ENCODE results near the gene BCL11B. TPM values are rescaled to one million over a fixed set of nuclear protein-coding genes. Genes with fewer than 3 reads are reported as not detected.

Gene BCL11B
- total RNA-seq, 1 donor from 2014 or later: 27.0 TPM

- DNase-seq: peak; percentile 16
These were observed 138.1 kb downstream of the BCL11B start for GRCh38 chr14:99133636-99134515.

GRCh38 chr14:99132821-99133635, 139.0 kb downstream of the BCL11B start:
- no peak for DNase-seq

- peak; percentile 9 for DNase-seq
These were observed 140.2 kb downstream of the BCL11B start for GRCh38 chr14:99131632-99132271.

- no peak for DNase-seq
These were observed 142.0 kb downstream of the BCL11B start for GRCh38 chr14:99129998-99130397.

- no peak for DNase-seq
These were observed 142.7 kb downstream of the BCL11B start for GRCh38 chr14:99129211-99129696.

- no peak for DNase-seq
These were observed 143.8 kb downstream of the BCL11B start for GRCh38 chr14:99128185-99128584.

- DNase-seq: no peak
These were observed 144.3 kb downstream of the BCL11B start for GRCh38 chr14:99127651-99128167.

- no peak for DNase-seq
These were observed 146.2 kb downstream of the BCL11B start for GRCh38 chr14:99125616-99126431.

- no peak for DNase-seq
These were observed 146.9 kb downstream of the BCL11B start for GRCh38 chr14:99125113-99125512.

GRCh38 chr14:99124482-99125105, 147.4 kb downstream of the BCL11B start:
- no peak for DNase-seq

- DNase-seq: no peak
These were observed 148.7 kb downstream of the BCL11B start for GRCh38 chr14:99123208-99123870.

GRCh38 chr14:99122521-99123125, 149.4 kb downstream of the BCL11B start:
- DNase-seq: no peak

- no peak for DNase-seq
These were observed 150.6 kb downstream of the BCL11B start for GRCh38 chr14:99121319-99121875.

- no peak for DNase-seq
These were observed 151.3 kb downstream of the BCL11B start for GRCh38 chr14:99120526-99121318.

GRCh38 chr14:99119554-99120525, 152.2 kb downstream of the BCL11B start:
- DNase-seq: no peak

All from occipital lobe (tissue), 2 donors.